B cell (primary cell): ENCODE measurements around the gene RAD9A. TPM values are rescaled to one million over a fixed set of nuclear protein-coding genes. Genes with fewer than 3 reads are reported as not detected.

ENCODE experiments used
- ATAC-seq: fragments of 200-7000 bp; cut with Tn5 transposase; one replicate; pipeline ENCODE4 v1.10.0; 2021; ENCODE audit warnings: low read depth, mild to moderate bottlenecking, moderate number of reproducible peaks, moderate library complexity
- CTCF ChIA-PET: fragments of 350-600 bp; sonication (Branson Sonifier 250); formaldehyde crosslinking; loops from one replicate; lab custom pipeline; 2021; ENCODE audit warnings: antibody characterized with exemption, inconsistent platforms; lab: Charles Lee
- POLR2A ChIA-PET: fragments of 350-600 bp; sonication (Branson Sonifier 250); formaldehyde crosslinking; loops from one replicate; lab custom pipeline; 2021; ENCODE audit warnings: antibody characterized with exemption; lab: Charles Lee
- DNase-seq: peaks from one replicate; pipeline ENCODE4 v3.0.0; 2013
- H2AFZ ChIP-seq: 2 replicates; pipeline ENCODE4 v1.6.1; 2012; ENCODE audit warnings: mild to moderate bottlenecking, low read depth, low read length; ENCODE audit not compliant: insufficient read depth, poor library complexity, severe bottlenecking
- H3K27ac ChIP-seq, 2 donors: 1 replicate in 1 of 2; 2 replicates in 1 of 2; pipeline ENCODE4 v1.5.1; 2012 to 2013; ENCODE audit warnings: low read length in 2 of 2, mild to moderate bottlenecking in 2 of 2, moderate library complexity in 1 of 2
- H3K27me3 ChIP-seq, 4 experiments: fragments of 200-600 bp in 1 of 4; sonication (generic) in 1 of 4; replicated peaks in 1 of 4; 1 replicate in 2 of 4; 2 replicates in 2 of 4; pipeline versions ENCODE4 v1.6.1 to v1.7.0; 2013 to 2016; ENCODE audit warnings: low read length in 3 of 4, mild to moderate bottlenecking in 2 of 4, mixed read lengths in 1 of 4, moderate library complexity in 1 of 4; ENCODE audit not compliant: insufficient read depth in 4 of 4, control insufficient read depth in 3 of 4; ENCODE audit errors: control extremely low read depth in 1 of 4
- H3K36me3 ChIP-seq, 2 experiments: replicated peaks in 1 of 2; 1 replicate in 1 of 2; 2 replicates in 1 of 2; pipeline versions ENCODE4 v1.6.1 to v1.7.1; 2013; ENCODE audit warnings: low read length in 1 of 2; ENCODE audit not compliant: insufficient read depth in 2 of 2, control insufficient read depth in 1 of 2; ENCODE audit errors: control extremely low read depth in 1 of 2, extremely low read depth in 1 of 2
- H3K4me1 ChIP-seq, 2 donors: fragments of 200-600 bp in 1 of 2; sonication (generic) in 1 of 2; 1 replicate in 1 of 2; 2 replicates in 1 of 2; pipeline versions ENCODE4 v1.5.1 to v1.6.1; 2013 to 2017; ENCODE audit warnings: low read length in 2 of 2; ENCODE audit not compliant: control insufficient read depth in 2 of 2, insufficient read depth in 2 of 2
- H3K4me2 ChIP-seq: replicated peaks from 2 replicates; pipeline ENCODE3; 2012; ENCODE audit warnings: mild to moderate bottlenecking, low read depth, low read length; ENCODE audit not compliant: poor library complexity, severe bottlenecking
- H3K4me3 ChIP-seq, 5 experiments: fragments of 200-600 bp in 1 of 5; sonication (generic) in 1 of 5; 1 replicate in 3 of 5; 2 replicates in 2 of 5; pipeline versions ENCODE4 v1.5.1 to v1.7.0; 2011 to 2016; ENCODE audit warnings: low read length in 4 of 5, mild to moderate bottlenecking in 4 of 5, low read depth in 2 of 5, control low read depth in 1 of 5, moderate library complexity in 1 of 5; ENCODE audit not compliant: insufficient read depth in 1 of 5; ENCODE audit errors: control extremely low read depth in 1 of 5, extremely low read depth in 1 of 5
- H3K79me2 ChIP-seq: fragments of 200-600 bp; sonication (generic); one replicate; pipeline ENCODE4 v1.6.0; 2016; ENCODE audit warnings: low read length; ENCODE audit not compliant: control insufficient read depth, insufficient read depth
- H3K9ac ChIP-seq: fragments of 200-600 bp; sonication (generic); 2 replicates; pipeline ENCODE4 v1.6.1; 2017; ENCODE audit warnings: mild to moderate bottlenecking, low read length, moderate library complexity
- H3K9me3 ChIP-seq, 3 donors: one replicate each; pipeline versions ENCODE4 v1.6.1 to v1.7.1; 2013; ENCODE audit warnings: low read length in 2 of 3; ENCODE audit not compliant: control insufficient read depth in 2 of 3, insufficient read depth in 1 of 3; ENCODE audit errors: control extremely low read depth in 1 of 3
- H4K20me1 ChIP-seq: 2 replicates; pipeline ENCODE4 v1.6.0; 2012; ENCODE audit warnings: mild to moderate bottlenecking, low read length; ENCODE audit not compliant: insufficient read depth, control insufficient read depth, poor library complexity, severe bottlenecking
- H3K27ac Mint-ChIP-seq: one replicate; pipeline ENCODE4 v1.8.0; 2021; ENCODE audit warnings: mixed read lengths
- H3K27me3 Mint-ChIP-seq: one replicate; pipeline ENCODE4 v1.8.0; 2021; ENCODE audit warnings: mixed read lengths
- H3K4me1 Mint-ChIP-seq: one replicate; pipeline ENCODE4 v1.8.0; 2021; ENCODE audit warnings: mixed read lengths
- H3K4me3 Mint-ChIP-seq: one replicate; pipeline ENCODE4 v1.8.0; 2021; ENCODE audit warnings: mixed read lengths
- H3K9me3 Mint-ChIP-seq: one replicate; pipeline ENCODE4 v1.8.0; 2022; ENCODE audit warnings: mixed read lengths; ENCODE audit not compliant: insufficient read depth
- EZH2 ChIP-seq: IDR thresholded peaks from 2 replicates; pipeline ENCODE4 v1.6.1; 2012; ENCODE audit warnings: borderline replicate concordance, low read depth, mild to moderate bottlenecking, moderate library complexity, low read length; ENCODE audit not compliant: insufficient read depth, poor library complexity, severe bottlenecking
- WGBS: methylation state at CpG from one replicate; pipeline ENCODE4 v1.1.5; 2013; ENCODE audit warnings: missing lambda C conversion rate; ENCODE audit not compliant: insufficient coverage; 5-methylcytosine and 5-hydroxymethylcytosine counted together
- intact Hi-C: fragments of 100-400 bp; cut with micrococcal nuclease; formaldehyde crosslinking; loops from one replicate; pipeline ENCODE4 v1.10.0; 2022
- polyA plus RNA-seq: library from polyadenylated mRNA; depleted of rRNA; stranded (reverse); fragments of >200 nt; gene quantifications from 2 replicates; pipeline ENCODE4 v1.2.3, GENCODE V29; 2012
- total RNA-seq, 2 donors: library from RNA; stranded (reverse); fragments of 120-200 nt in 1 of 2; gene quantifications; 1 replicate in 1 of 2; 2 replicates in 1 of 2; pipeline versions ENCODE4 v1.2.3 to v1.2.4, GENCODE V29; 2013 to 2022
- TF ChIP-seq, protein P1 (sequence below): fragments of 200-600 bp; IDR thresholded peaks from one replicate; pipeline ENCODE4 v1.8.0; 2022; ENCODE audit warnings: antibody characterized with exemption, mild to moderate bottlenecking

RAD9A gene
- total and polyA plus RNA-seq, 2 donors (not counting 1 experiment from before 2014, with no cell fraction given): 50.6 to 76.8 TPM

DNA sequence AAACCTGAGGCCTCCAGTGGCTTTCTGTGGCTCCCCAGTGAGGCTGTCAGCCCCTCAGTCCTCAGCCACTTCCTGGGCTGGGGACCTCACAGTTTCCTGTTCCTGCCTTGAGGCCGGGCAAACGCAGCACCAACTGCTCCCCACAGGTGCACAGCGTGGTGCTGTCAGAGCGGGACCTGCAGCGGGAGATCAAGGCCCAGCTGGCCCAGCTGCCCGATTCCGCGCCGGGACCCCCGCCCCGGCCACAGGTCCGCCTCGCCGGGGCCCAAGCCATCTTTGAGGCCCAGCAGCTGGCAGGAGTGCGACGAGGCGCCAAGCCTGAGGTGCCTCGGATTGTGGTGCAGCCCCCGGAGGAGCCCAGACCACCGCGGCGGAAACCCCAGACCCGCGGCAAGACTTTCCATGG is 17.5 kb downstream of the RAD9A start:
- H3K9me3 Mint-ChIP-seq: no peaks in the 10 kb centered on the region
- H3K4me1 ChIP-seq: peaks cover 92 to 99% of the 10 kb centered on the region in 2 donors
- peak overlapping the region; percentile 83 to 88 for H3K27ac ChIP-seq
- DNase-seq: peak; percentile 82
- peak overlapping the region; percentile 89 for H3K4me2 ChIP-seq
- POLR2A ChIA-PET: interaction anchor here (0.9 to 4.2 kb wide), 12 partner anchors 10 to 98 kb away, joined by 3 to 78 read pairs (median 6); partner anchors contain the start of genes CORO1B, PITPNM1, PTPRCAP and RAD9A
- H3K79me2 ChIP-seq: peaks cover 59% of the 10 kb centered on the region
- no peaks in the 10 kb centered on the region for H3K27me3 ChIP-seq
- H3K27ac Mint-ChIP-seq: peak overlapping the region; percentile 100
- peak overlapping the region; percentile 91 for H3K4me3 Mint-ChIP-seq
- peaks cover 0 to 49% of the 10 kb centered on the region in 2 experiments for H3K36me3 ChIP-seq
- peak; percentile 55 for ATAC-seq
- H2AFZ ChIP-seq: no peak overlapping the region
- H4K20me1 ChIP-seq: peaks cover 41% of the 10 kb centered on the region
- peaks cover 0 to 2% (median 0%) of the 10 kb centered on the region in 3 donors for H3K9me3 ChIP-seq
- TF ChIP-seq EZH2: no peak
- TF ChIP-seq, protein P1, sequence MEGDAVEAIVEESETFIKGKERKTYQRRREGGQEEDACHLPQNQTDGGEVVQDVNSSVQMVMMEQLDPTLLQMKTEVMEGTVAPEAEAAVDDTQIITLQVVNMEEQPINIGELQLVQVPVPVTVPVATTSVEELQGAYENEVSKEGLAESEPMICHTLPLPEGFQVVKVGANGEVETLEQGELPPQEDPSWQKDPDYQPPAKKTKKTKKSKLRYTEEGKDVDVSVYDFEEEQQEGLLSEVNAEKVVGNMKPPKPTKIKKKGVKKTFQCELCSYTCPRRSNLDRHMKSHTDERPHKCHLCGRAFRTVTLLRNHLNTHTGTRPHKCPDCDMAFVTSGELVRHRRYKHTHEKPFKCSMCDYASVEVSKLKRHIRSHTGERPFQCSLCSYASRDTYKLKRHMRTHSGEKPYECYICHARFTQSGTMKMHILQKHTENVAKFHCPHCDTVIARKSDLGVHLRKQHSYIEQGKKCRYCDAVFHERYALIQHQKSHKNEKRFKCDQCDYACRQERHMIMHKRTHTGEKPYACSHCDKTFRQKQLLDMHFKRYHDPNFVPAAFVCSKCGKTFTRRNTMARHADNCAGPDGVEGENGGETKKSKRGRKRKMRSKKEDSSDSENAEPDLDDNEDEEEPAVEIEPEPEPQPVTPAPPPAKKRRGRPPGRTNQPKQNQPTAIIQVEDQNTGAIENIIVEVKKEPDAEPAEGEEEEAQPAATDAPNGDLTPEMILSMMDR: no peak
- intact Hi-C loops: loop anchor here (1.0 to 10.0 kb wide), 2 partner anchors 10 to 176 kb away; partner anchors contain the start of gene GSTP1
- peak overlapping the region in 4 of 5 experiments; percentile 40 to 80 (median 56) for H3K4me3 ChIP-seq
- CTCF ChIA-PET: interaction anchor here (0.6 to 3.4 kb wide), 4 partner anchors 9 to 707 kb away, joined by 3 to 18 read pairs (median 8); partner anchors contain the start of gene PTPRCAP
- WGBS: 0% methylated on average over 24 of the region's 24 CpGs
- peaks cover 91% of the 10 kb centered on the region for H3K4me1 Mint-ChIP-seq
- peak overlapping the region; percentile 73 for H3K9ac ChIP-seq
- H3K27me3 Mint-ChIP-seq: no peaks in the 10 kb centered on the region
